GM23338 (cell line): ENCODE measurements around the gene ARHGAP12. TPM values are rescaled to one million over a fixed set of nuclear protein-coding genes. Genes with fewer than 3 reads are reported as not detected.
A peak's percentile ranks its signal among the peaks of the same experiment; 100 is the strongest.

Experiments
- ATAC-seq: fragments of 200-7000 bp; cut with Tn5 transposase; 3 replicates; pipeline ENCODE4 v1.9.1; 2020
- DNase-seq: peaks from one replicate; pipeline ENCODE4 v3.0.0-alpha.2; 2015; ENCODE audit warnings: low spot score
- H2AFZ ChIP-seq: fragments of 200-600 bp; sonication (generic); 2 replicates; pipeline ENCODE4 v1.8.0; 2016; ENCODE audit warnings: antibody characterized with exemption, mild to moderate bottlenecking, moderate library complexity
- H3F3A ChIP-seq: fragments of 200-600 bp; sonication (generic); replicated peaks from 2 replicates; pipeline ENCODE4 v1.8.0; 2017; ENCODE audit warnings: antibody characterized with exemption, mixed run types, low read depth
- H3K27ac ChIP-seq: fragments of 200-600 bp; sonication (generic); 2 replicates; pipeline ENCODE4 v1.6.1; 2016; ENCODE audit warnings: low read depth
- H3K27me3 ChIP-seq: fragments of 200-600 bp; sonication (generic); 2 replicates; pipeline ENCODE4 v1.8.0; 2016; ENCODE audit warnings: mild to moderate bottlenecking, mixed run types, moderate library complexity; ENCODE audit not compliant: insufficient read depth
- H3K36me3 ChIP-seq: fragments of 200-600 bp; sonication (generic); 2 replicates; pipeline ENCODE4 v1.8.0; 2016; ENCODE audit warnings: mild to moderate bottlenecking; ENCODE audit not compliant: insufficient read depth
- H3K4me1 ChIP-seq: fragments of 200-600 bp; sonication (generic); 2 replicates; pipeline ENCODE4 v1.8.0; 2016; ENCODE audit warnings: mild to moderate bottlenecking, moderate library complexity; ENCODE audit not compliant: insufficient read depth
- H3K4me2 ChIP-seq: fragments of 200-600 bp; sonication (generic); 2 replicates; pipeline ENCODE4 v1.7.1; 2017; ENCODE audit warnings: mixed run types
- H3K4me3 ChIP-seq: fragments of 200-600 bp; sonication (generic); 2 replicates; pipeline ENCODE4 v1.6.1; 2016; ENCODE audit warnings: mixed run types
- H3K79me2 ChIP-seq: fragments of 200-600 bp; sonication (generic); replicated peaks from 2 replicates; pipeline ENCODE4 v1.8.0; 2017; ENCODE audit warnings: mild to moderate bottlenecking; ENCODE audit not compliant: insufficient read depth
- H3K9me2 ChIP-seq: fragments of 200-600 bp; sonication (generic); 2 replicates; pipeline ENCODE4 v1.8.0; 2017; ENCODE audit not compliant: insufficient read depth
- H4K20me1 ChIP-seq: fragments of 200-600 bp; sonication (generic); replicated peaks from 2 replicates; pipeline ENCODE4 v1.8.0; 2017; ENCODE audit warnings: mild to moderate bottlenecking; ENCODE audit not compliant: insufficient read depth
- H3K27ac Mint-ChIP-seq: 2 replicates; pipeline ENCODE4 v1.8.0; 2020; ENCODE audit warnings: inconsistent platforms, mild to moderate bottlenecking, moderate library complexity, mixed read lengths
- H3K27me3 Mint-ChIP-seq: 3 replicates; pipeline ENCODE4 v1.8.0; 2022; ENCODE audit warnings: low read depth, mild to moderate bottlenecking, moderate library complexity, mixed read lengths, inconsistent platforms; ENCODE audit not compliant: insufficient read depth, poor library complexity
- H3K36me3 Mint-ChIP-seq: 3 replicates; pipeline ENCODE4 v1.8.0; 2021; ENCODE audit warnings: low read depth, mild to moderate bottlenecking, inconsistent platforms, moderate library complexity, mixed read lengths
- H3K4me1 Mint-ChIP-seq: 3 replicates; pipeline ENCODE4 v1.8.0; 2020; ENCODE audit warnings: mild to moderate bottlenecking, inconsistent platforms, mixed read lengths
- H3K4me3 Mint-ChIP-seq: 3 replicates; pipeline ENCODE4 v1.8.0; 2021; ENCODE audit warnings: moderate library complexity, mild to moderate bottlenecking, inconsistent platforms, mixed read lengths
- H3K9me3 Mint-ChIP-seq: 3 replicates; pipeline ENCODE4 v1.8.0; 2020; ENCODE audit warnings: moderate library complexity, mild to moderate bottlenecking, inconsistent platforms, mixed read lengths
- CREB1 ChIP-seq: fragments of 250-450 bp; sonication (Bioruptor Pico); IDR thresholded peaks from 2 replicates; pipeline ENCODE4 v1.5.0; 2020; ENCODE audit warnings: low read depth, mild to moderate bottlenecking, moderate library complexity
- EZH2 ChIP-seq: fragments of 200-600 bp; sonication (generic); IDR thresholded peaks from one replicate; pipeline ENCODE4 v1.8.0; 2017; ENCODE audit warnings: antibody characterized with exemption, mild to moderate bottlenecking, low read depth; ENCODE audit not compliant: unreplicated experiment
- EZH2phosphoT487 ChIP-seq: fragments of 200-600 bp; sonication (generic); IDR thresholded peaks from one replicate; pipeline ENCODE4 v1.8.1; 2018; ENCODE audit warnings: antibody characterized with exemption; ENCODE audit not compliant: unreplicated experiment
- JUNB ChIP-seq: IDR thresholded peaks from one replicate; pipeline ENCODE4 v1.6.1; 2016; ENCODE audit warnings: antibody characterized with exemption; ENCODE audit not compliant: unreplicated experiment
- NANOG ChIP-seq: IDR thresholded peaks from 2 replicates; pipeline ENCODE4 v1.6.1; 2016; ENCODE audit warnings: antibody characterized with exemption, borderline replicate concordance
- POLR2AphosphoS5 ChIP-seq: IDR thresholded peaks from 2 replicates; pipeline ENCODE4 v1.6.1; 2016; ENCODE audit warnings: antibody characterized with exemption, low read depth
- STAT1 ChIP-seq: IDR thresholded peaks from one replicate; pipeline ENCODE4 v1.6.1; 2016; ENCODE audit warnings: antibody characterized with exemption; ENCODE audit not compliant: unreplicated experiment
- ZNF331 ChIP-seq: fragments of 250-450 bp; sonication (Bioruptor Pico); IDR thresholded peaks from 2 replicates; pipeline ENCODE4 v1.5.0; 2020; ENCODE audit warnings: low read depth, mild to moderate bottlenecking, moderate library complexity
- polyA plus RNA-seq: library from polyadenylated mRNA; unstranded; fragments of >200 nt; fragmentation: Nextera tagmentation; extraction: Ambion mirVana; gene quantifications from 2 replicates; pipeline ENCODE4 v1.2.1, GENCODE V29; 2016
- total RNA-seq: library from RNA; depleted of rRNA; stranded (reverse); fragments of >200 nt; shearing (Covaris generic); gene quantifications from 2 replicates; pipeline ENCODE4 v1.2.3, GENCODE V29; 2014
- TF ChIP-seq, protein P1 (sequence below): IDR thresholded peaks from 2 replicates; pipeline ENCODE4 v1.6.1; 2016; ENCODE audit warnings: antibody characterized with exemption
- TF ChIP-seq, protein P2 (sequence below), 2 experiments: fragments of 200-600 bp in 1 of 2; sonication (generic) in 1 of 2; conservative IDR thresholded peaks; 2 replicates each; pipeline versions ENCODE4 v1.5.1 to v1.6.1; 2016 to 2017; ENCODE audit warnings: antibody characterized with exemption in 2 of 2, low read depth in 2 of 2, mild to moderate bottlenecking in 2 of 2, moderate library complexity in 1 of 2
- TF ChIP-seq, protein P3 (sequence below): fragments of 250-450 bp; sonication (Bioruptor Pico); IDR thresholded peaks from 2 replicates; pipeline ENCODE4 v1.5.0; 2020; ENCODE audit warnings: mild to moderate bottlenecking, moderate library complexity

ARHGAP12 gene
- total and polyA plus RNA-seq, 2 experiments from 2014 or later, result 27.5 to 50.7 TPM

- TF ChIP-seq POLR2AphosphoS5 (no peak), NANOG (no peak), EZH2 (no peak), ZNF331 (CRISPR knock-in tag) (no peak), CREB1 (CRISPR knock-in tag) (no peak), JUNB (no peak), STAT1 (no peak), EZH2phosphoT487 (no peak)
- TF ChIP-seq, protein P1, sequence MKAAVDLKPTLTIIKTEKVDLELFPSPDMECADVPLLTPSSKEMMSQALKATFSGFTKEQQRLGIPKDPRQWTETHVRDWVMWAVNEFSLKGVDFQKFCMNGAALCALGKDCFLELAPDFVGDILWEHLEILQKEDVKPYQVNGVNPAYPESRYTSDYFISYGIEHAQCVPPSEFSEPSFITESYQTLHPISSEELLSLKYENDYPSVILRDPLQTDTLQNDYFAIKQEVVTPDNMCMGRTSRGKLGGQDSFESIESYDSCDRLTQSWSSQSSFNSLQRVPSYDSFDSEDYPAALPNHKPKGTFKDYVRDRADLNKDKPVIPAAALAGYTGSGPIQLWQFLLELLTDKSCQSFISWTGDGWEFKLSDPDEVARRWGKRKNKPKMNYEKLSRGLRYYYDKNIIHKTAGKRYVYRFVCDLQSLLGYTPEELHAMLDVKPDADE, result no peak
- TF ChIP-seq, protein P2, sequence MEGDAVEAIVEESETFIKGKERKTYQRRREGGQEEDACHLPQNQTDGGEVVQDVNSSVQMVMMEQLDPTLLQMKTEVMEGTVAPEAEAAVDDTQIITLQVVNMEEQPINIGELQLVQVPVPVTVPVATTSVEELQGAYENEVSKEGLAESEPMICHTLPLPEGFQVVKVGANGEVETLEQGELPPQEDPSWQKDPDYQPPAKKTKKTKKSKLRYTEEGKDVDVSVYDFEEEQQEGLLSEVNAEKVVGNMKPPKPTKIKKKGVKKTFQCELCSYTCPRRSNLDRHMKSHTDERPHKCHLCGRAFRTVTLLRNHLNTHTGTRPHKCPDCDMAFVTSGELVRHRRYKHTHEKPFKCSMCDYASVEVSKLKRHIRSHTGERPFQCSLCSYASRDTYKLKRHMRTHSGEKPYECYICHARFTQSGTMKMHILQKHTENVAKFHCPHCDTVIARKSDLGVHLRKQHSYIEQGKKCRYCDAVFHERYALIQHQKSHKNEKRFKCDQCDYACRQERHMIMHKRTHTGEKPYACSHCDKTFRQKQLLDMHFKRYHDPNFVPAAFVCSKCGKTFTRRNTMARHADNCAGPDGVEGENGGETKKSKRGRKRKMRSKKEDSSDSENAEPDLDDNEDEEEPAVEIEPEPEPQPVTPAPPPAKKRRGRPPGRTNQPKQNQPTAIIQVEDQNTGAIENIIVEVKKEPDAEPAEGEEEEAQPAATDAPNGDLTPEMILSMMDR (conservative IDR thresholded peaks at IDR 0.05; ENCODE audit: low read depth in 2 of 2), result no peak
Observed at GRCh38 chr10:31975157-31975765, 46.6 kb upstream of the ARHGAP12 start (continued).

- peaks cover 3% of the 10 kb centered on the region for H3K27me3 Mint-ChIP-seq
- peaks cover 11% of the 10 kb centered on the region for H3K9me3 Mint-ChIP-seq
- Histone ChIP-seq H3K4me1 (peaks cover 13% of the 10 kb centered on the region; the same call in 1 of the 2 replicates), H3K4me3 (no peak overlapping the region), H4K20me1 (no peaks in the 10 kb centered on the region), H2AFZ (peak overlapping the region; percentile 45; the same call in 1 of the 2 replicates), H3K4me2 (no peak overlapping the region), H3K9me2 (no peaks in the 10 kb centered on the region; the same call in 1 of the 2 replicates), H3K36me3 (0 out of 2 replicates have a peak, but pooled peaks cover 3% of the 10 kb centered on the region), H3K27me3 (no peaks in the 10 kb centered on the region), H3F3A (no peaks in the 10 kb centered on the region), H3K79me2 (no peaks in the 10 kb centered on the region), H3K27ac (peak overlapping the region; percentile 36; the same call in 1 of the 2 replicates)
- peaks cover 17% of the 10 kb centered on the region for H3K4me1 Mint-ChIP-seq
- H3K36me3 Mint-ChIP-seq, result peaks cover 16% of the 10 kb centered on the region
- ATAC-seq (no peak), DNase-seq (no peak)
- no peak overlapping the region for H3K4me3 Mint-ChIP-seq
- peak overlapping the region; percentile 21; the same call in 1 of the 2 replicates for H3K27ac Mint-ChIP-seq
- TF ChIP-seq CREB1 (CRISPR knock-in tag) (no peak), ZNF331 (CRISPR knock-in tag) (no peak), POLR2AphosphoS5 (no peak), JUNB (no peak), STAT1 (no peak), NANOG (no peak), EZH2phosphoT487 (no peak)
- TF ChIP-seq, protein P1, result no peak
- TF ChIP-seq, protein P3, sequence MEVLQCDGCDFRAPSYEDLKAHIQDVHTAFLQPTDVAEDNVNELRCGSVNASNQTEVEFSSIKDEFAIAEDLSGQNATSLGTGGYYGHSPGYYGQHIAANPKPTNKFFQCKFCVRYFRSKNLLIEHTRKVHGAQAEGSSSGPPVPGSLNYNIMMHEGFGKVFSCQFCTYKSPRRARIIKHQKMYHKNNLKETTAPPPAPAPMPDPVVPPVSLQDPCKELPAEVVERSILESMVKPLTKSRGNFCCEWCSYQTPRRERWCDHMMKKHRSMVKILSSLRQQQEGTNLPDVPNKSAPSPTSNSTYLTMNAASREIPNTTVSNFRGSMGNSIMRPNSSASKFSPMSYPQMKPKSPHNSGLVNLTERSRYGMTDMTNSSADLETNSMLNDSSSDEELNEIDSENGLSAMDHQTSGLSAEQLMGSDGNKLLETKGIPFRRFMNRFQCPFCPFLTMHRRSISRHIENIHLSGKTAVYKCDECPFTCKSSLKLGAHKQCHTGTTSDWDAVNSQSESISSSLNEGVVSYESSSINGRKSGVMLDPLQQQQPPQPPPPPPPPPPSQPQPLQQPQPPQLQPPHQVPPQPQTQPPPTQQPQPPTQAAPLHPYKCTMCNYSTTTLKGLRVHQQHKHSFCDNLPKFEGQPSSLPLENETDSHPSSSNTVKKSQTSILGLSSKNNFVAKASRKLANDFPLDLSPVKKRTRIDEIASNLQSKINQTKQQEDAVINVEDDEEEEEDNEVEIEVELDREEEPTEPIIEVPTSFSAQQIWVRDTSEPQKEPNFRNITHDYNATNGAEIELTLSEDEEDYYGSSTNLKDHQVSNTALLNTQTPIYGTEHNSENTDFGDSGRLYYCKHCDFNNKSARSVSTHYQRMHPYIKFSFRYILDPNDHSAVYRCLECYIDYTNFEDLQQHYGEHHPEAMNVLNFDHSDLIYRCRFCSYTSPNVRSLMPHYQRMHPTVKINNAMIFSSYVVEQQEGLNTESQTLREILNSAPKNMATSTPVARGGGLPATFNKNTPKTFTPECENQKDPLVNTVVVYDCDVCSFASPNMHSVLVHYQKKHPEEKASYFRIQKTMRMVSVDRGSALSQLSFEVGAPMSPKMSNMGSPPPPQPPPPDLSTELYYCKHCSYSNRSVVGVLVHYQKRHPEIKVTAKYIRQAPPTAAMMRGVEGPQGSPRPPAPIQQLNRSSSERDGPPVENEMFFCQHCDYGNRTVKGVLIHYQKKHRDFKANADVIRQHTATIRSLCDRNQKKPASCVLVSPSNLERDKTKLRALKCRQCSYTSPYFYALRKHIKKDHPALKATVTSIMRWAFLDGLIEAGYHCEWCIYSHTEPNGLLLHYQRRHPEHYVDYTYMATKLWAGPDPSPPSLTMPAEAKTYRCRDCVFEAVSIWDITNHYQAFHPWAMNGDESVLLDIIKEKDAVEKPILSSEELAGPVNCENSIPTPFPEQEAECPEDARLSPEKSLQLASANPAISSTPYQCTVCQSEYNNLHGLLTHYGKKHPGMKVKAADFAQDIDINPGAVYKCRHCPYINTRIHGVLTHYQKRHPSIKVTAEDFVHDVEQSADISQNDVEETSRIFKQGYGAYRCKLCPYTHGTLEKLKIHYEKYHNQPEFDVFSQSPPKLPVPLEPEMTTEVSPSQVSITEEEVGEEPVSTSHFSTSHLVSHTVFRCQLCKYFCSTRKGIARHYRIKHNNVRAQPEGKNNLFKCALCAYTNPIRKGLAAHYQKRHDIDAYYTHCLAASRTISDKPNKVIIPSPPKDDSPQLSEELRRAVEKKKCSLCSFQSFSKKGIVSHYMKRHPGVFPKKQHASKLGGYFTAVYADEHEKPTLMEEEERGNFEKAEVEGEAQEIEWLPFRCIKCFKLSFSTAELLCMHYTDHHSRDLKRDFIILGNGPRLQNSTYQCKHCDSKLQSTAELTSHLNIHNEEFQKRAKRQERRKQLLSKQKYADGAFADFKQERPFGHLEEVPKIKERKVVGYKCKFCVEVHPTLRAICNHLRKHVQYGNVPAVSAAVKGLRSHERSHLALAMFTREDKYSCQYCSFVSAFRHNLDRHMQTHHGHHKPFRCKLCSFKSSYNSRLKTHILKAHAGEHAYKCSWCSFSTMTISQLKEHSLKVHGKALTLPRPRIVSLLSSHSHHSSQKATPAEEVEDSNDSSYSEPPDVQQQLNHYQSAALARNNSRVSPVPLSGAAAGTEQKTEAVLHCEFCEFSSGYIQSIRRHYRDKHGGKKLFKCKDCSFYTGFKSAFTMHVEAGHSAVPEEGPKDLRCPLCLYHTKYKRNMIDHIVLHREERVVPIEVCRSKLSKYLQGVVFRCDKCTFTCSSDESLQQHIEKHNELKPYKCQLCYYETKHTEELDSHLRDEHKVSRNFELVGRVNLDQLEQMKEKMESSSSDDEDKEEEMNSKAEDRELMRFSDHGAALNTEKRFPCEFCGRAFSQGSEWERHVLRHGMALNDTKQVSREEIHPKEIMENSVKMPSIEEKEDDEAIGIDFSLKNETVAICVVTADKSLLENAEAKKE, result no peak
Observed at GRCh38 chr10:31974434-31975124, 45.9 kb upstream of the ARHGAP12 start.
